Cardiac muscle cell (in vitro differentiated cells and primary cell): Measurements from ENCODE around the gene ITGB1BP1. TPM values are rescaled to one million over a fixed set of nuclear protein-coding genes. Genes with fewer than 3 reads are reported as not detected.
A peak's percentile ranks its signal among the peaks of the same experiment; 100 is the strongest.

Source experiments
- DNase-seq, 2 donors: peaks; one replicate each; pipeline versions ENCODE4 v3.0.0 to v3.0.0-alpha.2; 2010 to 2017; ENCODE audit warnings: low read depth in 1 of 2, low spot score in 1 of 2
- H3K27ac ChIP-seq: fragments of 200-600 bp; sonication (generic); 2 replicates; pipeline ENCODE4 v1.5.1; 2016
- H3K27me3 ChIP-seq: fragments of 200-600 bp; sonication (generic); 2 replicates; pipeline ENCODE4 v1.6.0; 2016; ENCODE audit warnings: control low read depth
- H3K36me3 ChIP-seq: fragments of 200-600 bp; sonication (generic); 2 replicates; pipeline ENCODE4 v1.5.1; 2016; ENCODE audit warnings: control low read depth
- H3K4me1 ChIP-seq: fragments of 200-600 bp; sonication (generic); 2 replicates; pipeline ENCODE4 v1.8.1; 2017; ENCODE audit warnings: low read depth, mild to moderate bottlenecking, mixed run types
- H3K4me3 ChIP-seq: fragments of 200-600 bp; sonication (generic); 2 replicates; pipeline ENCODE4 v1.5.1; 2016; ENCODE audit warnings: mild to moderate bottlenecking
- H3K9me3 ChIP-seq: fragments of 200-600 bp; sonication (generic); 2 replicates; pipeline ENCODE4 v1.5.1; 2017; ENCODE audit warnings: low read depth, mild to moderate bottlenecking, control low read depth
- CTCF ChIP-seq: IDR thresholded peaks from 2 replicates; pipeline ENCODE4 v1.5.1; 2012; ENCODE audit warnings: low read depth, mild to moderate bottlenecking, low read length
- polyA plus RNA-seq: library from polyadenylated mRNA; unstranded; fragments of >200 nt; fragmentation: Nextera tagmentation; extraction: Ambion mirVana; gene quantifications from 2 replicates; pipeline ENCODE4 v1.2.1, GENCODE V29; 2016
- total RNA-seq: library from RNA; depleted of rRNA; stranded (reverse); fragments of >200 nt; gene quantifications from 2 replicates; pipeline ENCODE4 v1.2.3, GENCODE V29; 2016

Gene ITGB1BP1
- total and polyA plus RNA-seq, 2 experiments from 2014 or later: 30.9 to 138 TPM

GRCh38 chr2:9359463-9359862 lies 63.9 kb downstream of the ITGB1BP1 start:
- H3K36me3 ChIP-seq: no peaks in the 10 kb centered on the region
- TF ChIP-seq CTCF: no peak
- no peaks in the 10 kb centered on the region for H3K27me3 ChIP-seq
- H3K27ac ChIP-seq: no peak overlapping the region
- no peaks in the 10 kb centered on the region for H3K9me3 ChIP-seq
- no peak overlapping the region for H3K4me3 ChIP-seq
- H3K4me1 ChIP-seq: peaks cover 12% of the 10 kb centered on the region
- DNase-seq: no peak

GRCh38 chr2:9358846-9359245 lies 64.5 kb downstream of the ITGB1BP1 start:
- Histone ChIP-seq H3K4me3 (no peak overlapping the region), H3K4me1 (peaks cover 9% of the 10 kb centered on the region), H3K36me3 (no peaks in the 10 kb centered on the region), H3K27me3 (no peaks in the 10 kb centered on the region), H3K9me3 (no peaks in the 10 kb centered on the region), H3K27ac (no peak overlapping the region)
- no peak for TF ChIP-seq CTCF
- no peak for DNase-seq

GRCh38 chr2:9356261-9356660 lies 67.1 kb downstream of the ITGB1BP1 start:
- DNase-seq: peak in 1 of 2 donors; percentile 23
- Histone ChIP-seq H3K4me1 (peaks cover 9% of the 10 kb centered on the region), H3K4me3 (no peak overlapping the region), H3K9me3 (no peaks in the 10 kb centered on the region), H3K36me3 (no peaks in the 10 kb centered on the region), H3K27me3 (no peaks in the 10 kb centered on the region), H3K27ac (peak overlapping the region; percentile 38)
- TF ChIP-seq CTCF: no peak

GRCh38 chr2:9355716-9356115 lies 67.6 kb downstream of the ITGB1BP1 start:
- Histone ChIP-seq H3K36me3 (no peaks in the 10 kb centered on the region), H3K4me3 (no peak overlapping the region), H3K27me3 (no peaks in the 10 kb centered on the region), H3K27ac (peak overlapping the region; percentile 38), H3K9me3 (no peaks in the 10 kb centered on the region), H3K4me1 (peaks cover 9% of the 10 kb centered on the region)
- no peak for DNase-seq
- no peak for TF ChIP-seq CTCF

GRCh38 chr2:9355270-9355669 lies 68.1 kb downstream of the ITGB1BP1 start:
- Histone ChIP-seq H3K4me1 (peaks cover 9% of the 10 kb centered on the region), H3K36me3 (no peaks in the 10 kb centered on the region), H3K4me3 (no peak overlapping the region), H3K9me3 (no peaks in the 10 kb centered on the region), H3K27ac (no peak overlapping the region), H3K27me3 (no peaks in the 10 kb centered on the region)
- DNase-seq: no peak
- TF ChIP-seq CTCF: no peak

GRCh38 chr2:9354318-9354717 lies 69.0 kb downstream of the ITGB1BP1 start:
- H3K4me1 ChIP-seq: peaks cover 15% of the 10 kb centered on the region
- H3K27ac ChIP-seq: no peak overlapping the region
- TF ChIP-seq CTCF: no peak
- no peak overlapping the region for H3K4me3 ChIP-seq
- DNase-seq: no peak
- H3K36me3 ChIP-seq: no peaks in the 10 kb centered on the region
- no peaks in the 10 kb centered on the region for H3K27me3 ChIP-seq
- no peaks in the 10 kb centered on the region for H3K9me3 ChIP-seq
